Effector memory CD8-positive, alpha-beta T cell (primary cell): ENCODE results near the gene EEFSEC.

Experiments
- ATAC-seq: fragments of 150-1000 bp; cut with Tn5 transposase; replicated peaks from 2 replicates; pipeline ENCODE4 v1.10.0; 2021; ENCODE audit warnings: mild to moderate bottlenecking, moderate library complexity
- DNase-seq, 3 experiments: peaks; one replicate each; pipeline ENCODE4 v3.0.0; 2021
- H3K27ac Mint-ChIP-seq, 2 donors: one replicate each; pipeline ENCODE4 v1.8.0; 2022; ENCODE audit warnings: mild to moderate bottlenecking in 2 of 2, mixed read lengths in 2 of 2, moderate library complexity in 2 of 2
- H3K27me3 Mint-ChIP-seq, 2 donors: one replicate each; pipeline ENCODE4 v1.8.0; 2022; ENCODE audit warnings: mixed read lengths in 2 of 2
- H3K36me3 Mint-ChIP-seq: one replicate; pipeline ENCODE4 v1.8.0; 2022; ENCODE audit warnings: mild to moderate bottlenecking, moderate library complexity, mixed read lengths; ENCODE audit not compliant: insufficient read depth
- H3K4me1 Mint-ChIP-seq, 2 donors: one replicate each; pipeline ENCODE4 v1.8.0; 2022; ENCODE audit warnings: low read depth in 2 of 2, mixed read lengths in 2 of 2
- H3K4me3 Mint-ChIP-seq, 2 donors: one replicate each; pipeline ENCODE4 v1.8.0; 2022; ENCODE audit warnings: mild to moderate bottlenecking in 2 of 2, mixed read lengths in 2 of 2, moderate library complexity in 2 of 2
- H3K9me3 Mint-ChIP-seq, 2 donors: one replicate each; pipeline ENCODE4 v1.8.0; 2022; ENCODE audit warnings: mixed read lengths in 2 of 2

The EEFSEC gene

GRCh38 chr3:128353361-128353965 is 200.2 kb downstream of the EEFSEC start:
- DNase-seq (no peak), ATAC-seq (no peak)
- Mint-ChIP-seq H3K27me3 (no peaks in the 10 kb centered on the region), H3K4me3 (no peak overlapping the region), H3K9me3 (no peaks in the 10 kb centered on the region), H3K27ac (peak overlapping the region in 1 of 2 donors; percentile 72), H3K36me3 (no peaks in the 10 kb centered on the region), H3K4me1 (peaks cover 0 to 4% of the 10 kb centered on the region in 2 donors)

DNA sequence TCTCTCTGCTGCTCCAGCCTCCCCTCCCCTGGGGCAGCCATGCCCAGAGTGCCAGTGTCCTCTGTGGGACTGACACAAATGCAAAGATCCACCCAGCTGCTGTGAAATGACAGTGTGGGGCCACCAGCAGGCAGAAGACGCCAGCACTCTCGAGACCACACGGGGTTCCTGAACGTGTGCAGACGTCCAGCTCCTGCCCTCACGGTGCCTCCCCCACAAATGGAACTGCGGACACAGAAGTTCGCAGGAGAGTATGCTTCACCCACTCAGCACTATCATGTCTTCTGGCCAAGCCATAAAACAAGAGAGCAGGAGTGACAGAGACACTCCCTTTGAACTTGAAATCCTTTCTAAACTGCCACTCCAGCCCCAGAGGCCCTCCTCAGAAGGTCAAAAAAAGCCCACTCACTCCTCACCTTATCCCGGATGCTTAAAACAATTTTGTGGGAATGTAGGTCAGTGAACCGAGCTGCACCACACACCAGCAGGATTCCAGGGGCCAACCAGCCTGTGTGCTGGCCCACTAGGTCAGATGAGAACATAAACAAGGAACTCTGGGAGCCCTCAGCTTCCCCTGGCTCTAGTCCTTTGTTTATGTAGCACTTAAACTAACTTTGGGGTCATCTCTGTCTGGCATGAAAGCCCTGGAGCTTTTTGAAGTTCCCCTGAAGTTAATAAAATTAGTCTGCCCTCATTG is 200.9 kb downstream of the EEFSEC start:
- H3K9me3 Mint-ChIP-seq, result no peaks in the 10 kb centered on the region
- ATAC-seq (no peak), DNase-seq (no peak)
- no peak overlapping the region for H3K4me3 Mint-ChIP-seq
- no peaks in the 10 kb centered on the region for H3K27me3 Mint-ChIP-seq
- H3K4me1 Mint-ChIP-seq, result peaks cover 0 to 2% of the 10 kb centered on the region in 2 donors
- no peaks in the 10 kb centered on the region for H3K36me3 Mint-ChIP-seq
- peak overlapping the region in 1 of 2 donors; percentile 72 for H3K27ac Mint-ChIP-seq

DNA sequence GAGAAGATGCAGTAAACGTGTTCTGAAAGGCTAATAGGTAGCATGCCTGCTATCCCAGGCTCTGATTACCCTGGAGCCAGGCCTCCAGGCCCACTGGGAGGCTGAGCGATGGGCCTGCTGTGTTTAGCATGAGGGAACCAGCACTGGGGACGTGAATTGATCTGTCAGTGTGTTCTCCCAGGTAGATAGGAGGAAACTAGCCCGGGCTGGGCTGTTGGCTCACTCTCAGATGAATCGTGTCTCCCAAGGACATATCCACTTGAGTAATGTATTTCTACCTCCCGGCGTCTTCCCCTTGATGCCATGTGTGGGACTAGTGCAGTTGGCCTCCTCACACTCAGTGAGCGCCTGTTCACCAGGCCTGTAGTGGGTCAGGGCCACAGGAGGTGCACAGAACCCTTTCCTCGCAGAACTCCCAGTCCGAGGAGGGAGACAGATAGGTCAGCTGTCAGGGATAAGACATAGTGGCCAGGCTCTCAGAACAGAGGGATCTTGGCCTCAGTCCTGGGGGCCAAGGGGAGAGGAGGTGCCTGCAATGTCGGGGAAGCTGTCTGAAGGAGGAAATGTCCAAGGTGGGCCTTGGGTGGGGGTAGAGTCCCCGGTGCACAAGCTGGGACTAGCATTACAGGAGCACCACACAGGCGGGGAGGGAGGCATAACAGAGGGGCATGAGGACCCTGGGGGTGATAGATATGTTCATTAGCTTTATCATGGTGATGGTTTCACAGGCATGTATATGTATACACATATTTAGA is 201.7 kb downstream of the EEFSEC start:
- Mint-ChIP-seq H3K36me3 (no peaks in the 10 kb centered on the region), H3K27me3 (no peaks in the 10 kb centered on the region), H3K4me1 (peaks cover 0 to 2% of the 10 kb centered on the region in 2 donors), H3K27ac (no peak overlapping the region), H3K4me3 (no peak overlapping the region), H3K9me3 (no peaks in the 10 kb centered on the region)
- ATAC-seq (no peak), DNase-seq (no peak)

- Mint-ChIP-seq H3K4me1 (peaks cover 0 to 2% of the 10 kb centered on the region in 2 donors), H3K9me3 (no peaks in the 10 kb centered on the region), H3K27me3 (no peaks in the 10 kb centered on the region), H3K27ac (no peak overlapping the region), H3K36me3 (no peaks in the 10 kb centered on the region), H3K4me3 (no peak overlapping the region)
- ATAC-seq (no peak), DNase-seq (no peak)
These were observed 202.2 kb downstream of the EEFSEC start for GRCh38 chr3:128355543-128355919.

DNA sequence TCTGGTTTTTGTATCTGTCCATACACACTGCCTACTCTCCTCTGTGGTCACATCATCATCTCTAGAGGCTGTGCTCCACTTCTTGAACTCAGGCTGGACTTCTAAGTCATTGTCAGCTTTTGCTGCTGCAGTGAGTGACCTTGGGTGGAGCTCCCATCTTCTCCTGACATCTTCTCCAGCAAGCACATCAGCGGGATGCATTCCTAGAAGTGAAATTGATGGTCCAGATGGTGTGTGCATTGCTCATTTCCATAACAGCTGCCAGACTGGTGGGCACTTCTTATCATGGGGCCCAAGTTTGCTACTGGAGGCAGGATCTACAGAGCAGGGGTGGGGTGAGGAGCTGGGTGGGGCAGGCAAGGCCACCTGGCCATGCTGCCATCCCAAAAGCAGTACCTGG is 203.5 kb downstream of the EEFSEC start:
- ATAC-seq, result no peak
- H3K36me3 Mint-ChIP-seq, result no peaks in the 10 kb centered on the region

DNA sequence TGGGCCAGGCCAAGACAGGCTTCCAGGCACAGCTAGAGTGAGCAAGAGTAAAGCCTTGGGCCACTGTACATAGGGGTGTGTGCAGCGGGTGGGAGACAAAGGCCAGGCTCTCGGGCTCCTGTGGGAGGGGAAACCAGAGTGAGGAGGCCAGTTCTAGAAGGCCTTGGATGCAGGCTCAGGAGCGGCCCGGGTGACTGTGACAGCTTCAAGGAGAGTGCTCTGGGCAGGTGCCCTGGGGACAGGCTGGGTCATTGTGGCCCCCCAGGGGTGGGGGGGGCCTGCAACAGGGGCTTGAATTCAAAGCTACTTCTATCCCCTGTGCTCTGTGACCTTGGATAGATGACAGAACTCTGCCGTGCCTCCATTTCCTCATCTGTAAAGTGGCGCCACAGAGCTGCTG is 204.3 kb downstream of the EEFSEC start:
- Mint-ChIP-seq H3K27ac (peak overlapping the region in 1 of 2 donors; percentile 29), H3K4me3 (no peak overlapping the region), H3K27me3 (no peaks in the 10 kb centered on the region), H3K4me1 (peaks cover 0 to 2% of the 10 kb centered on the region in 2 donors), H3K36me3 (no peaks in the 10 kb centered on the region), H3K9me3 (no peaks in the 10 kb centered on the region)
- ATAC-seq (no peak), DNase-seq (no peak)

More for the DNA sequence above, 203.5 kb downstream of the EEFSEC start:
- Mint-ChIP-seq H3K27ac (peak overlapping the region; percentile 29 to 39), H3K4me1 (peaks cover 0 to 2% of the 10 kb centered on the region in 2 donors), H3K27me3 (no peaks in the 10 kb centered on the region), H3K4me3 (no peak overlapping the region), H3K9me3 (no peaks in the 10 kb centered on the region)
- DNase-seq, result no peak

DNA sequence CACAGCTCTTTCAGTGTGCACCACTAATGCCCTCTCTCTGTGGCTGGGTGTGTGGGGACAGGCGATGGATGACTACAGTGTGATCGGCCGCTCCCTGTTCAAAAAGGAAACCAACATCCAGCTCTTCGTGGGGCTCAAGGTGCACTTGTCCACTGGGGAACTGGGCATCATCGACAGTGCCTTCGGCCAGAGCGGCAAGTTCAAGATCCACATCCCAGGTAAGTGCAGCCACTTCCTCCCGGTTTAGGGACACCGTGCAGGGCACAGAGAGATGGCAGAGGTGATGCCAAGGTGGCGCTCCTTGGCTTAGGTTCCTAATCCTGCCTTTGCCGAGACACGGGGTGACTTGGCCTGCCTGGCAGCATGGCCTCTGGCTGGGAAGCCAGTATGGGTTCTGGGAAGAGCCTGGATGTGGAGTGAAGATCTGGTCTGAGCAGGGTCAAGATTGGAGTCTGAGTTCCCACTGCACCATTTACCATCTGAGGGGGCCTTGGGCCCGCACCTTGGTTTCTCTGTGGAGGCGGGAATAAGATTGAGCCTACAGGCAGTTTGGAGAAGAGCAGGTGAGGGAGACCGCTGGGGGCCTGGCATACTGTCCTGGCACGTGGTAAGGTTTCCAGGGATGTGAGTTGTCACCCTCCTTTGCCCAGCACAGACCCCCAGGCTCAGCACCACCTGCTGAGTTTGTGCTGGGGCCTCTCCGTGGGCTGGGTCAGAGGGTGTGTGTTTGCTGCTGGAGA is 205.0 kb downstream of the EEFSEC start:
- DNase-seq (no peak), ATAC-seq (no peak)
- H3K27me3 Mint-ChIP-seq, result no peaks in the 10 kb centered on the region
- no peaks in the 10 kb centered on the region for H3K36me3 Mint-ChIP-seq
- no peak overlapping the region for H3K4me3 Mint-ChIP-seq
- H3K9me3 Mint-ChIP-seq, result no peaks in the 10 kb centered on the region
- peaks cover 0 to 2% of the 10 kb centered on the region in 2 donors for H3K4me1 Mint-ChIP-seq
- no peak overlapping the region for H3K27ac Mint-ChIP-seq

GRCh38 chr3:128359060-128359664 is 205.9 kb downstream of the EEFSEC start:
- no peaks in the 10 kb centered on the region for H3K9me3 Mint-ChIP-seq
- no peak overlapping the region for H3K4me3 Mint-ChIP-seq
- DNase-seq (no peak), ATAC-seq (no peak)
- H3K4me1 Mint-ChIP-seq, result peaks cover 0 to 2% of the 10 kb centered on the region in 2 donors
- no peaks in the 10 kb centered on the region for H3K36me3 Mint-ChIP-seq
- H3K27ac Mint-ChIP-seq, result no peak overlapping the region
- no peaks in the 10 kb centered on the region for H3K27me3 Mint-ChIP-seq

DNA sequence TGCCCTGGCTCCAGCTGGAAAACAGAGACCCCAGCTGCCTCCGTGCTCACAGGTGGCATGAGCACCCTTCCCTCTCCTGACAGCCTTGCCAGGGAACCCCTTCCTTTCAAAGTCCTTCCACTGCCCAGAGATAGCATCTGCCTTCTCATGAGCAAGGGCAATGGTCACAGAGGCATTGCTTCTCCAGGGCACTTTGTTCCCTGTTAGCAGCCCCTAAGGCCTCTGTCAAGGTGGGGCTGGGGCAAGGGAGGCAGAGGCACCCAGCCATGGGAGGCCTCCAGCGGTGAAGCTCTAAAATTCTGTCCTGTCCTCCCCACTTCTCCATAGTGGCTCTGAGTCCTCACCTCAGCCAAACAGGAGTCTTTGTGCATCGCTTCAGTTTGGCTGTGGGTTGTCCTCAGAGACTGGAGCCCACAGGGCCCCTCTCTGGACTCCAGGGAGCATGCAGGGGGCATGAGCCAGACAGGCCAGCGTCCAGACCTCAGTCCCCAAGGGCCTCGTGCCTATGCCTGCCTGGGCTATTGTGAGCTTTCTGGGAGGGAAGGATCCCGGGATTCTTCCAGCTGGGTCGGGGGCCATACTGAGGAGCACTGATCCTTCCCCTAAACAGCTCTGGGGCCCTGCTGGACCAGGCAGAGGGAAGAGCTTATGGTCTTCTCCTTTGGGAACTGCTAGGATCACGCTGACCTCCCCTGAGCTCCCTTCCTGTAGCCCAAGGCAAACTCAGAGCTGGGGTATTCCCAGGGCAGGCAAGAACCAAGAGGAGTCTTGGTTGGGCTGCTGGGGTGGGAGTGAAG is 206.8 kb downstream of the EEFSEC start:
- no peaks in the 10 kb centered on the region for H3K27me3 Mint-ChIP-seq
- H3K4me3 Mint-ChIP-seq, result no peak overlapping the region
- peaks cover 0 to 2% of the 10 kb centered on the region in 2 donors for H3K4me1 Mint-ChIP-seq
- no peaks in the 10 kb centered on the region for H3K36me3 Mint-ChIP-seq
- DNase-seq, result no peak
- H3K27ac Mint-ChIP-seq, result no peak overlapping the region
- H3K9me3 Mint-ChIP-seq, result no peaks in the 10 kb centered on the region
- no peak for ATAC-seq

GRCh38 chr3:128360705-128361271 is 207.5 kb downstream of the EEFSEC start:
- peaks cover 1% of the 10 kb centered on the region for H3K36me3 Mint-ChIP-seq
- peaks cover 0 to 1% of the 10 kb centered on the region in 2 donors for H3K4me1 Mint-ChIP-seq
- no peak for ATAC-seq
- H3K27ac Mint-ChIP-seq, result no peak overlapping the region
- no peak for DNase-seq
- H3K27me3 Mint-ChIP-seq, result no peaks in the 10 kb centered on the region
- H3K9me3 Mint-ChIP-seq, result no peaks in the 10 kb centered on the region
- no peak overlapping the region for H3K4me3 Mint-ChIP-seq

GRCh38 chr3:128362026-128362965 is 209.0 kb downstream of the EEFSEC start:
- Mint-ChIP-seq H3K4me3 (no peak overlapping the region), H3K27me3 (no peaks in the 10 kb centered on the region), H3K36me3 (peaks cover 3% of the 10 kb centered on the region), H3K9me3 (no peaks in the 10 kb centered on the region), H3K27ac (no peak overlapping the region), H3K4me1 (peaks cover 5 to 10% of the 10 kb centered on the region in 2 donors)
- ATAC-seq, result no peak
- no peak for DNase-seq
